ENCODE results near the gene RMDN3.

RMDN3 gene

DNA sequence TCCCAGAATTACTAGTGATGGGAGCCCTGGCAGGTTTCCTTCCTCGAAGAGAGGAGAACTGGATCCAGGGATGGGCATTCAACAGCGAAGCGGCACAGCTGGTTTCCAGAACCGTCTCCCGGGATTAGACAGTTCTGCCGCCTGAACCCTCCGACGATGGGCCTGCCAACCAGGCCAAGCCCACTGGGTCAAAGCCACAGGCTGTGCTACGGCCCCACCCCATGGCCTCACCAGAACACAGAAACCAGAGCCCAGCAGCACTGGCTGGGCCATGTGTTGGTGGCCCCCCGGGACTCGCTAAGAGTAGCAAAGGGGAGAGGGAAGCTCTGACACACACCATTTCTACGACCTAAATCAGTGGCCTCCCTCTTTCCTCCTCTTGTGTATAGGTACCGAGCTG, 17.0 kb upstream of the RMDN3 start:
- DNase-seq (ENCODE audit: low read depth), result no peak

DNA sequence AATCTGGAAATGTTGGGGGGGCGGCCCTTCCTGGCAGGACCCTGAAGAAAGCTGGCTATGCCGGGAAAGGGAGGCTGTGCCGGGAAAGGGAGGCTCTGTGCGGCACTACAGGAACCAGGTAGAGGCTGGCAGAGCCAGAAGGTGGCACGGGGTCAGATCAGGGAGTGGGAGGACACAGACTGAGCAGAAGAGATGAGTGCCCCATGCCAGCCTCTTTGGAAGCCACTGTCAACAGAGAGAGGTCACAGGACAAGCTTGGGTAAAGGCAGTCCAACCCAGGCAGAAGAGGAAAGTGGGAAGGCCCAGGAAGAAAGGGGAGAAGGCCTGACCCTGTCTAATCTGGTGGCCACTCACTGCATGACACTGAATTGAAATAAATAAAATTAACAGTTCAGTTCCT, 16.2 kb upstream of the RMDN3 start:
- DNase-seq (ENCODE audit: low read depth), result no peak

DNA sequence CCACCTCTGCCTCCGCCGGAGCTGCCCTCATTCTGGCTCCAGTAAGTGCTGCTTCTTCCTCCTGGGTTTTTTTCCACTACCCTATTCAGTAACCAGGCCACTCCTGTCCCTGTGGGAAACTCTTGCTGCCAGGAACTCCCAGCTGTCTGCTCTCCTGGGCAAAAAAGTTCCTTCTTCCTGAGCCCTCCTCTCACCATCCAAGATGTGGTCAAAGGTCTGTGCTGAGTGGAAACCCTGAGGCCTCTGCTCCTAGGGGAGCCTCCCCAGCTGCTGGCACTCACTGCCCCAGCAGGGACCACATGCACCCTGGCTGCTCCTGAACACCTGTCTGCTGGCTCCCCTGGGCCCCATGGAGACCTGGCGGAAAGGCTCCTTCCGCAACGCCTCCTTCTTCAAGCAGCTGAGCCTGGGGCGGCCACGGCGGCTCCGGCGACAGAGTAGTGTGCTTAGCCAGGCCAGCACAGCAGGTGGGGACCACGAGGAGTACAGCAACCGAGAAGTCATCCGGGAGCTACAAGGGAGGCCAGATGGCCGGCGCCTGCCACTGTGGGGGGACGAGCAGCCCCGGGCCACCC, 15.2 kb upstream of the RMDN3 start:
- DNase-seq (ENCODE audit: low read depth), result no peak

DNA sequence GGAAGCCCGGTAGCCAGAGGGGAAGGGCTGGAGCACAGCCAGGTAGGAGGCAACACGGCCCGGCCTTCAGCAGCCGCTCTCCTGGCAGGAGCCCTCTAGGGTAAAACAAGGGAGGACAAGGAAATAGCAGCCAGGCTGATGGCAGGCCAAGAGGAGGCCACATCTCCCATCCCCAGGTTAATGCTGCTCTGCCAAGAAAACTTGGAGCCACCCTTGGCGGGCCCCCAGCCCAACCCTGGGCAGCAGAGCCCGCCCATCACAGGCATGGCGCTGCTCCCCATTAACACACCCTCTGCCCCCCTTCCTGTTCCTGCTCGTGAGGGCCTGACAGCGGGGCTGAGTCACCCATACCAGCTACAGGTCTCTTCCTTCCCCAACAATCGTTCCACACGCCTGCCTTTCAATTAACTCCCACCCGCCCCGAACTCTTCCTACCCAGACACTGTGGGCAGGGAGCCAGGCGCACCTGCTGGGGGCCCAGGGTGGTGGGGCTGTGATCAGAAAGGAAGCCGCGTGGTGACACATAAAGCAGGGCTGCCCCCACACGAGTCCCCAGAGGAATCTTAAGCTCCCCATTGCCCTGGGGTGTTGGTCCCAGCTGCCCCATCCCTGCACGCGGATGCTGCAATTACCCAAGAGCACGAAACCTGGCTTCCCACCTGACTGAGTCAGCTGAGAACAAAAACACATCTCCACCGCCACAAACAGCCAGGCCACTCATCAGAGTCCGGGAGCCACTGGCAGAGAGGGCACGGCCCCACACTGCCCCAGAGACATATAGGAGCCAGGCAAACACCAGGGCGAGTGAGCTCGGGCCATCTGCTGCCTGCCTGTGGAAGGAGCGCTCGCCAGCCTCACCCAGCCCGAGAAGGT, 14.5 kb upstream of the RMDN3 start, which contains the start of gene C15orf62:
Gene C15orf62, plus strand, starts transcription at position 707 of the 873 bp plus-strand sequence. CDS start 516 bp downstream, outside the sequence.
- DNase-seq (ENCODE audit: low read depth), result no peak

DNA sequence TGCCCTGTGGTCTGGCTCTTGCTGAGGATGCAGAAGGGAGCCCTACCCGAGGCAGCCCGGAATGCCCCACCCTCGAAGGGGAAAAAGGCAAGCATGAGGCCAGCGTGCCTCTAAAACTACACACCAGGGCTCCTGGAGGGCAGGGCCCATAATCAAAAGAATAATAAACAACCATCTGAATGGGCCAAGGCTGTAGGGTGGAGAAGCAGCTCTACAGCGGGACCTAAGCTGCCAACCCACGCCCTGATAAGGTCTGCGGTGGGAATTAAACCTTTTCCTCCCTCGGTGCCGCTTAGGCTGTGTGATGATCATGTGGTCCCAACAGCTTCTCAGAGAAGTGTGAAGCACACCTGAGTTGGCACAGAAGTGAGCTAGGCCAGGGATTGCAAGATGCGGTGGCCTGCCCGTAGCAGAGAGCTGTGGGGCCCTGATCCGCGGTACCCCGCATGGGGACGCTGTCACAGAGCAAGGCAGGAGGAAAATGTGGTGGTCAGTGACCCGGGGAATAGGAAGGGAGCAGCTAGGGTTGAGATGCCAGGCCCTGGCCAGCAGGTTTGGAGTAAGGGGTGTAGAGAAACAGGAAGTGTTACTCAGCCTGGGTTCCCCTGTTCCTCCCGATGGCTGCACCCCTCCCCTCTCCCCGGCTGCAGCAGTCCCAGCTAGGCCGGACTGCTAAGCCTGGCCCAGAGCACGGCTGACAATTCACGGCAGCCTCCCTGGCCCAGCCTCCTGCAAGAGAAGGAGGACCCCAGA, 13.6 kb upstream of the RMDN3 start:
- no peak for DNase-seq (ENCODE audit: low read depth)

DNA sequence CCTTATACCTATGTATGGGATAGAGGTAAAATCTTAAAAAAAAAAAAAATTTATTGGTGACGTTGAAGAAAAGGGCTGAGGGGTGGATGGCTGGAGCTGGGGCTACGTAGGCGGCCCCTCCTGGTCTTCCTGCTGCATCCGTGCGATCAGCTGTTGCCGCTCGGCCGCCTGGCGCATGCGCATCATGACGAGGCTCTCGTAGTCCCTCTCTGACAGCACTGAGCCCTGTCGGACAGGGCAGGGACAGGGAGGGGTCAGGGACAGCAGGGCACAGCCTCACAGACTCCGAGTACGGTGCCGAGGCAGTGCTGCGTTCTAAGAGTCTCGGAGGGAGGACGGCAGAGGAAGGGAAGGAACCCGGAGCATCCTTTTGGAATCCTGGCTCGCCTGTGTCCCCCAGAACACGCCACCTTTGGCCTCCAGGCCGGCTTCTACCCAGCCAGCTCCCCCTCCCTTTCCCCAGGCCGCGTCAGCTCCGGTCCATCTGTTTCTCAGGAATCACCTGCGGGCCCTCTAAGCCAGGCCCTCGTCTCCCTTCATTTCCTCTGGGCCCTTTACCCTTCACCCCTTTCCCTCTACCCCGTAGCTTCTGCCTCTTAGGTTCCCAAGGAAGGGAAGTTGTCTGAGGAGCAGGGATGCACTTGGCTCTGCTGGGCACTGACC, 12.9 kb upstream of the RMDN3 start:
- no peak for DNase-seq (ENCODE audit: low read depth)

DNA sequence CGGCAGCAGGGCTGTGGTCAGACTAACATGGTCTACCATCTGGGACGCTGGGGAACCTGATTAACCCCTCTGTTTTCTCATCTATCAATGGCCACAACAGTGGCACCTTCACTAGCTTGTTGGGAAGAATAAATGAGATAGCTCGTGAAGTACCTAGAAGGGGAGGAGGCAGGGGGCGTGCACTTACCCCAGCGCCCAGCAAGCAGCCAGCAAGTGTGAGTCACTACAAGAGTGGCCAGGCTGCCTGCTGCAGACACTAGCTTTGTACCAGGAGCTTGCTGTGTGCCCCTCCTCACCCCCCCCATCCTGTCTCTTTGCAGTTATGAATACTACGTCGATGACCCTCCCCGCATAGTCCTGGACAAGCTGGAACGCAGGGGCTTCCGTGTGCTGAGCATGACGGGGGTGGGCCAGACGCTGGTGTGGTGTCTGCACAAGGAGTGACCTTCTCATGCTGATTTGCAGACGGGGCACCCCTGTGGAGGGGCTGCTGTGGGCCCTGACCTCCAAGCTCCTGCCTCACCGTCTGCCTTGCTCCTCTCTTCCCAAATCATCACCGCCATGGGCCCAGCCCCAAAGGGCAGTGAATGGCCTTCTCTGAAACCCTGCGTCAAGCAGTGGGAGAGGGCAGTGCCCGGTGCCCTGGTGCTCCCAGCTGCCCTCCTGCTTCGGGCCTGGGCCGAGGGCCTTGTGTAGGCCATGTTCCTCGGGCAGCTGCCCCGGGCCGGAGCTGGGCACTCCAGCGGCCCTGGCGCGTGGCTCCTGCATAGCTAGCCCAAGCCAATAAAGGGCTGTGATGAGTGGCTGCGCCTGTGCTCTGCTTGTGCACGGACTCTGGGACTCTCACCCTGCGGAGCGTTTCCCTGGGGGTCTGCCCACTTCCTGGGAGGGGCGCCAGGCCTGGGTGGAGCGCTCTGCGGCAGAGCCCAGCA, 12.1 kb upstream of the RMDN3 start:
- no peak for DNase-seq (ENCODE audit: low read depth)

DNA sequence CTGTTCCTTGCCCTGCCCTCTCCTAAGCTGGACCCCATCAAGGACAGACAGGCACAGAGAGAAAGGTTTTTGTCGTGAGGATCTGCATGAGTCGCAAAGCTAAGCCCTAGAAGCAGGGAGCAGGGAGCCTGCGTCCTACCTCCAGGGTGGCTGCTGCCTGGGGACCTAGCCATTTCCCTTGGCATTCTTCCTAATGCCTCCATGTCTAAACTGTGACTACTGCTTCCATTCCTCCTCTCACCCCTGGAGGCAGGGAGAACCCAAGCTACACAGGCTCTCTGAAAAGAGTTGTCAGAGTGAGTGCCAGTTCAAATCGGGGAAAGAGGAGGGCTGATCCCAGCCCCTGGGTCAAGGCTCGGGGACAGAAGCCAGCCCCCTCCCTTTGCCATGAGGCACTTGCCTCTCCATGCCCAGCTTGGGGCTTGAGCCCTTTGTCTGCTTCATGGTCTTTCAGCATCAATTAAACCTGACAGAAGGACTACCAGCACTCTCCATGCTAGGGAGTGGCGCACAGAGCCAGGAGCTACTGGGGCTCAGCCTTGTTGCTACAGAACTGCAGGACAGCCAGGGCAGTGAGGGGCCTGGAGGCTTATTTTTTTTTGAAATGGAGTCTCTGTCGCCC, 11.3 kb upstream of the RMDN3 start:
- DNase-seq (ENCODE audit: low read depth), result no peak

DNA sequence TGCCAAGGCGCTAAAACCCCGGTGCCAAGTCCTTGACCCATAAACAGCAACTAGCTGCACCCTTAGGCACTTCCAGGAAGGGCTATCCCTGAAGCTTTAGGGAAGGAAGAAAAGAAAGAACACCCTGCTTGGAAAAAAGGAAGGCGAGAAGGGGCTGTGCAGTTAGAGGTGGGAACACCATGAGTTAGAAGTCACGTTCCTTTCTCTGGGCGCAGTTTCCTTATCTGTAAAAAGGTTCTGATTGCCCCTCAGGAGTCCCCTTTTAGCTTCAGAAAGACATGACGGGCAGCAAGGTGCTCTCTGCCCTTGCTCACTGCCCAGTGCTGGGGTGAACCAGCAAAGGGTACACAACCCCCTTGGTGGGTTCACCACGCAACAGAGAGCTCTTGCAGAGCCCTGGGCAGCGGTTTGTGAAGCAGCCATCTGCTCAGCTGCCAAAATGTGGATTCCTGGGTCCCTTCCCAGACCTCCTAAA, 9.6 kb upstream of the RMDN3 start:
- DNase-seq (ENCODE audit: low read depth), result no peak

DNA sequence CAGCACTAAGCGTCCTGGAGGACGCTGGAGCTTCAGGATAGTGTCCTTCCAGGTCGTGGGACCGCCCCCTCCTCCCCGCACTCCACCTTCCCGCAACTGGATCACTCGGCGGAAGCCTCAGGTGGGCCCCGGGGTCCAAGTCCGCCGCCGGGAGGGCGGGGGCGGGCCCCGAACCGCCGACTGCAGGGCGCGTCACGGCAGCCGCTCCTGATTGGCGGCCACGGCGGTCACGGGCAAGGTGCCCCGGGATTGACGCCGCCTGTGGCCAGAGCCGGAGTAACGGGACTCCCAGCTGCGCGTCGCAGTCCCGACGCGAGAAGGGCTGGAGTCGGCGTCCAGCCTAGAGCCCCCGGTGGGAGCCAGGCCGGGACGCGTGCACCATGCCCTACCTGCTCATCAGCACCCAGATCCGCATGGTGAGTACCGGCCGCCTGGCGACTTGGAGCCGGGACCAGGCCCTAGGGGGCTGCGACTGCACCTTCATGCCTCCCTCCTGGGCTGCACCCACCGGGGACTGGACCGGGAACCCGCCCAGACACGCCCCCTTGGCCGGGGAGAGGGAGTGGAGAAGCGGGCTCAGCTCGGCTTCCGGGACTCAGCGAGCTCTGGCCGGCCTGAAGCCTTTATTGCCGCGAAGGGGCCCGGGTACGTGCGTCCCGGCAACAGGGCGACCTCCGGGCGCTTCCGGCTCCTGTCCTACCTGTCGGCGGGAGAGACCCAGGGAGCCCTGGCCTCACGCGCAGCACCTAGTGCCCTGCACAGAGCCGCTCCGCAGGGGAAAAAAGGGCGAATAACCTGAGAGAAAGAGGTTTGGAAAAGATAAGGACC, 9.0 kb upstream of the RMDN3 start, which contains the start of gene GCHFR:
Gene GCHFR, plus strand, starts transcription at position 268 of the 828 bp plus-strand sequence. Its CDS starts 113 bp downstream, at position 381.
- DNase-seq (ENCODE audit: low read depth), result no peak

DNA sequence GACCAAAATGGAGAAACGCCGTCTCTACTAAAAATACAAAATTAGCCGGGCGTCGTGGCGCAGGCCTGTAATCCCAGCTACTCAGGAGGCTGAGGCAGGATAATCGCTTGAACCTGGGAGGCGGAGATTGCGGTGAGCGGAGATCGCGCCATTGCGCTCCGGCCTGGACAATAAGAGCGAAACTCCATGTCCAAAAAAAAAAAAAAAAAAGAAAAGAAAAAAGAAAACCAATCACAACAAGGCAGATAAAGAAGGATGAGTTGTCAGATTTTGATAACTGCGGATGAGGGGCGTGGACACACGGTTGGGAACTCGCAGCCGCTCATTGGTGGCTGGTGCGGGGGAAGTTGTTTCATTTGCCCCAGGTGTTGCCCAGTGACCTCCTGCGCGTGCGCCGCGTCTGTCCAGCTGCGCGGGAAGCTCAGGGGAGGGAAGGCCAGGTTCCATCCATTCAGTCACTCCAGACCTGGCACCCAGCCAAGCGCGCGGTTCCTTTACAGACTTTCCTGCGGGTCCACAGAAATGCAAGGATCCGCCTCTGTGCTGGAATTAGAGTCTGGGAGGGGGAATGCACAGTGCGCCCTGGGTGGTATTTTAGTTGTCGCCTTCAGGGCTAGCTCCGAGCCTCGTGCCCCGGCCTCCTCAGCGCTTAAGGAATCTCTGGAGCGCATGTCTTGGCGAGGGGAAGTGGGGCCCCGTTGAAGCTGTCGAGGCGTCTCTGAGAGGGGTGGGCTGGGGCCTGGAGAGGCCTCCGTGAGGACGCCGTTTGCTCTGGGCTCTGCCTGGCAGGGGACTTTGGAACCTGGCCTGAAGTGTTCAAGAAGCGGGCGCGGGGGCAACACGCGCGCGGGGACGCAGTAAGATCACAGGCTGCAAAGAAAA, 8.1 kb upstream of the RMDN3 start:
- no peak for DNase-seq (ENCODE audit: low read depth)

DNA sequence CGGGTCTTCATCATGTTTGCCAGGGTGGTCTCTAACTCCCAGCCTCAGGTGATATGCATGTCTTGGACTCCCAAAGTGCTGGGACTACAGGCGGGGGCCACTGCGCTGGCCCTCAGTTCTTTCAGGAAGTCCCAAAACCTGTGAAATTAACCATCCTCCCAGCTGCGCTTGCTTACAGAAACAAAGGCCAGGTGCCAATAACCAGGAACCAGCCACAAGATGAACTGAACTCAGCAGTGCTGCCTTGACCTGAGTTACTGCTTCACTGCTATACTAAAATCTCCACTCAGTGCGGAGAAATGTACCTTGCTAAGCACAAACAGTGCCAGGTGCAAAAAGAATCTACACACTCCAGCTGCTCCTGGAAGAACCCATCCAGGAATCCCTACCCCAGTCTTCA, 4.9 kb upstream of the RMDN3 start:
- no peak for DNase-seq (ENCODE audit: low read depth)

DNA sequence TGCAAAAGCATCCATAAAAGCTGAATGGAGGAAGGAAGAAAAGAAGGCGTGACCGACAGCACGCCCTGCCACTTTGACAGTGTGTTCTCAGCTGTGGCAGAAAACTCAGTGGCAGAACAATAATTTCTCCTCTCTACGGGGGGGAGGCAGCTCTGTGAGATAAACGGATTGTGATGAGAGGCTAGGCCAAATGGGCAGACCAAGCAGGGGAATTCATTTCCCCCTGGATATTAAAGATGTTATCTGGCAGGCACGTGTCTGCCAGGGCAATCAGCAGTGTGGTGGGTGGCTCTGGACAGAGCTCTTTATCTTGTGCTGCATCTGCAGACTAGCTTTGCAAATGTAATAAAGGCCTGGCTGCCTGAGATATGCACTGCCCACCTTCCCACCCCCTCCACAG, 1.9 kb upstream of the RMDN3 start:
- no peak for DNase-seq (ENCODE audit: low read depth)

DNA sequence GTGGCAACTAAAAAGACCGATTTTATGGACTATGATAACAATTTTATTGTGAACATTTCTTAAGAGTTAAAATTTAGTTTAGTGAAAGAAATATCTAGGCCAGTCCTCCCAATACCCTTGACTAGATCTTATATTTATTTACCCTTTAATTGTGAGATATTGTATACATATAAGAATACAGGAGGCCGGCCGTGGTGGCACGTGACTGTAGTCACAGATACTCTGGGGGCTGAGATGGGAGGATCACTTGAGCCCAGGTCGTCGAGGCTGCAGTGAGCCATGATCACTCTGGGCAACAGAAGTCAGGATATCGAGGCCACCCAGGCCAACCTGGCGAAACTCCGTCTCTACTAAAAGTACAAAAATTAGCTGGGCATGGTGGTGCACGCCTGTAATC, 756 bp upstream of the RMDN3 start:
- no peak for DNase-seq (ENCODE audit: low read depth)

DNA sequence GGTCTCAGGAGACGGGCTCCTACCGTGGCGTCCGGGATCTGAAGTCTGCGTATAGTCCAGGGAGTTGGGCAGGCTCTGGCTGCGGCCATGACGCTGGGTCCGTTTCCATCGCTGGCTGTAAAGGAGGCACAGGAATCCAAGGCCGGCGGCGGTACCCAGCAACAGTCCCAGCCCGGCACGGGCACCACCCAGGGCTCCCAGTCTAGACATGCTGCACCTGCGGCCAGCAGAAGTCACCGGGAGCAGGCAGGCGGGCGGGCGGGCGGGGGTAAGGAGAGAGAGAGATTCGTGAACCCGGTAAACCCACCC, 526 bp downstream of the RMDN3 start:
- no peak for DNase-seq (ENCODE audit: low read depth)

DNA sequence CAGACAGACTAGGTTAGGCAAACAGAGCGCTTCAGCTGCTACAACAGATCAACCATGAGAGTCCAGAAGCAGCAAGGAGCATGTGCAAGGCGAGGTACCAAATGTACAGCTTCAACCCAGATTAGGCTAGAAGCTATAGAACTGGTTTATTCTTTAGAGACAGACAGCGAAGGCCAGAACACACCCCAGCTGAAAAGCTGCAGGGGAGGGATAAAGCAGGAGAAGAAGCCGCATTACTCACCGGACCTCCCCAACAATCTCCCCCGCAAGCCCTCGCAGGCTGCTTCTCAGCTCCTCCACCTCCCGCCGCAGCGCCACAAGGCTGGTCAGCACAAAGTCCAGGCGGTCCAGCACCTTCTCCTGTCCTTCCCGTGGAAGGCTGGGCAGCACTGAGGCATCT, 3.3 kb downstream of the RMDN3 start:
- no peak for DNase-seq (ENCODE audit: low read depth)

DNA sequence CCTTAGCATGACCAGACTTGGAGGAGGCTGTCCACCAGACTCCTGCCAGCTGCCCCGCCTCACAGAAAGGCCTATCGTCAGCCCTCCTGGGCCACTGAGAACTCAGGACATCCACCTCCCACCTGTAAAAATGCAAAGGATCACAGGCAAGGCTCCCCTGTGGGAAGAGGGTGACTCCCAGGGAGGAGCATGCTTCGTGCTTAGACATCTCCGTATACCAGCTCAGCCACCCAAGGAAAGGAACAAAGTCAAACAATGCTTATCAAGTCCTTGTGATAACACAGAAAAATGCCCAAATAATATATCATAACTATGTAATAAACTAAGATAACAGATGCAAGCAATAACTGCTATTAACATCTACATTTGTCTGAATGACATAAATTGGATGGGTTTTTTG, 4.2 kb downstream of the RMDN3 start:
- DNase-seq (ENCODE audit: low read depth), result no peak

DNA sequence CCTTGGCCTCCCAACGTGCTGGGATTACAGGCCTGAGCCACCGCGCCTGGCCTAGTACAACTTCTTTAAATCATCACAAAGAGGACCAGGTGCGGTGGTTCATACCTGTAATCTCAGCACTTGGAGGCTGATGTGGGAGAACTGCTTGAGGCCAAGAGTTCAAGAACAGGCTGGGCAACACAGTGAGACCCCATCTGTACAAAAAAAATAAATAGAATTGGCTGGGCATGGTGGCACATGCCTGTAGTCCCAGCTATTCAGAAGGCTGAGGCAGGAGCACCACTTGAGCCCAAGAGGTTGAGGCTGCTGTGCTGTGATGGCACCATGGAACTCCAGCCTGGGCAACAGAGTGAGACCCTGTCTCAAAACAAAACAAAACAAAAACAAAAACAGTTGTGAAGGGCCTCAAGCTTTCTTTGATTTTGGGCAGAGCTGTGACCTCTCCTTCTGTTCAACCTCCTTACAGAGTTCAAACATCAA, 5.9 kb downstream of the RMDN3 start:
- no peak for DNase-seq (ENCODE audit: low read depth)

Data from non-pigmented ciliary epithelial cell (primary cell).